Measurements from ENCODE around the gene EEIG1.

EEIG1 gene

GRCh38 chr9:127935765-127936221 is 45.0 kb downstream of the EEIG1 start:
- no peak overlapping the region for H3K27ac ChIP-seq
- DNase-seq (ENCODE audit: low spot score): no peak
- no peak for TF ChIP-seq CTCF (IDR thresholded peaks at IDR 0.05)
- H3K4me3 ChIP-seq: peak overlapping the region; percentile 95

GRCh38 chr9:127934986-127935385 is 45.8 kb downstream of the EEIG1 start:
- DNase-seq (ENCODE audit: low spot score): no peak
- H3K27ac ChIP-seq: no peak overlapping the region
- H3K4me3 ChIP-seq: no peak overlapping the region
- no peak for TF ChIP-seq CTCF (IDR thresholded peaks at IDR 0.05)

GRCh38 chr9:127934248-127934647 is 46.5 kb downstream of the EEIG1 start:
- no peak overlapping the region for H3K27ac ChIP-seq
- no peak for TF ChIP-seq CTCF (IDR thresholded peaks at IDR 0.05)
- H3K4me3 ChIP-seq: no peak overlapping the region
- DNase-seq (ENCODE audit: low spot score): no peak

GRCh38 chr9:127931092-127931881 is 49.5 kb downstream of the EEIG1 start:
- H3K4me3 ChIP-seq: peak overlapping the region; percentile 74
- DNase-seq (ENCODE audit: low spot score): no peak
- no peak overlapping the region for H3K27ac ChIP-seq
- TF ChIP-seq CTCF (IDR thresholded peaks at IDR 0.05): no peak

Data from coronary artery (tissue), 2 donors.